Endothelial cell of umbilical vein (primary cell): Measurements from ENCODE around the gene TECRL. TPM values are rescaled to one million over a fixed set of nuclear protein-coding genes. Genes with fewer than 3 reads are reported as not detected.

ENCODE experiments used
- BruUV-seq: library from RNA; stranded (reverse); fragments of 400-500 nt; replicated peaks from 2 replicates; lab custom pipeline; 2021; lab: Mats Ljungman, UMichigan
- CTCF ChIA-PET: fragments of 300-600, 350-600 bp; sonication (Branson Sonifier 250); formaldehyde crosslinking; loops from one replicate; lab custom pipeline; 2021; ENCODE audit warnings: antibody characterized with exemption, inconsistent platforms; lab: Charles Lee
- POLR2A ChIA-PET: fragments of 300-600, 350-600 bp; sonication (Branson Sonifier 250); formaldehyde crosslinking; loops from one replicate; lab custom pipeline; 2021; ENCODE audit warnings: antibody characterized with exemption, inconsistent platforms; lab: Charles Lee
- DNase-seq: peaks from one replicate; pipeline ENCODE4 v3.0.0-alpha.2; 2011; ENCODE audit warnings: low read depth, low spot score
- FAIRE-seq: peaks from 2 replicates; lab custom pipeline; 2011; peaks lifted over from hg19 to GRCh38; lab: Jason Lieb, UNC
- H2AFZ ChIP-seq: 2 replicates; pipeline ENCODE4 v1.6.0; 2012; ENCODE audit warnings: low read depth, low read length, control low read depth, inconsistent platforms
- H3K27ac ChIP-seq: 2 replicates; pipeline ENCODE4 v1.5.1; 2011; ENCODE audit warnings: low read depth, mild to moderate bottlenecking, control low read depth, low read length, moderate library complexity; ENCODE audit not compliant: insufficient read depth
- H3K27me3 ChIP-seq, 2 experiments: 2 replicates each; pipeline versions ENCODE4 v1.6.0 to v1.6.1; 2011; ENCODE audit warnings: low read length in 2 of 2, mixed read lengths in 1 of 2; ENCODE audit not compliant: control insufficient read depth in 2 of 2, insufficient read depth in 2 of 2
- H3K36me3 ChIP-seq, 2 experiments: 2 replicates in 1 of 2; 3 replicates in 1 of 2; pipeline ENCODE4 v1.5.1; 2011; ENCODE audit warnings: low read length in 2 of 2, mild to moderate bottlenecking in 1 of 2, moderate library complexity in 1 of 2; ENCODE audit not compliant: control insufficient read depth in 2 of 2, insufficient read depth in 2 of 2; ENCODE audit errors: extremely low read depth in 1 of 2
- H3K4me1 ChIP-seq: 3 replicates; pipeline ENCODE4 v1.5.1; 2011; ENCODE audit warnings: mild to moderate bottlenecking, low read length; ENCODE audit not compliant: control insufficient read depth, insufficient read depth; ENCODE audit errors: extremely low read depth
- H3K4me2 ChIP-seq: 2 replicates; pipeline ENCODE4 v1.6.1; 2011; ENCODE audit warnings: low read length, control low read depth, mixed read lengths; ENCODE audit not compliant: insufficient read depth
- H3K4me3 ChIP-seq, 3 experiments: fragments of 200-600 bp in 1 of 3; sonication (generic), shearing (Covaris generic) in 1 of 3; replicated peaks in 1 of 3; 2 replicates each; pipeline ENCODE4 v1.5.1; 2011 to 2016; ENCODE audit warnings: control low read depth in 3 of 3, low read length in 3 of 3, mild to moderate bottlenecking in 2 of 3, inconsistent platforms in 1 of 3, low read depth in 1 of 3, moderate library complexity in 1 of 3; ENCODE audit not compliant: insufficient read depth in 1 of 3
- H3K79me2 ChIP-seq: 2 replicates; pipeline ENCODE4 v1.6.0; 2012; ENCODE audit warnings: low read length, inconsistent platforms; ENCODE audit not compliant: control insufficient read depth, insufficient read depth
- H3K9ac ChIP-seq: replicated peaks from 2 replicates; pipeline ENCODE3; 2011; ENCODE audit warnings: low read length, control low read depth; ENCODE audit not compliant: insufficient read depth; ENCODE audit errors: extremely low read depth
- H3K9me1 ChIP-seq: replicated peaks from 3 replicates; pipeline ENCODE4 v1.6.0; 2011; ENCODE audit warnings: mild to moderate bottlenecking, low read length; ENCODE audit not compliant: control insufficient read depth, insufficient read depth; ENCODE audit errors: extremely low read depth
- H3K9me3 ChIP-seq: replicated peaks from 2 replicates; pipeline ENCODE4 v1.5.1; 2012; ENCODE audit warnings: low read length, inconsistent platforms; ENCODE audit not compliant: control insufficient read depth, insufficient read depth
- H4K20me1 ChIP-seq: replicated peaks from 2 replicates; pipeline ENCODE3; 2011; ENCODE audit warnings: mild to moderate bottlenecking, low read length; ENCODE audit not compliant: control insufficient read depth, insufficient read depth; ENCODE audit errors: extremely low read depth
- EZH2 ChIP-seq: IDR thresholded peaks from 2 replicates; pipeline ENCODE4 v1.6.1; 2012; ENCODE audit warnings: borderline replicate concordance, low read depth, mild to moderate bottlenecking, moderate library complexity, low read length, inconsistent platforms; ENCODE audit not compliant: severe bottlenecking
- FOS ChIP-seq: IDR thresholded peaks from 2 replicates; pipeline ENCODE4 v1.6.1; 2011; ENCODE audit warnings: mild to moderate bottlenecking, low read length, moderate library complexity, borderline replicate concordance; ENCODE audit not compliant: insufficient read depth
- JUN ChIP-seq: IDR thresholded peaks from 2 replicates; pipeline ENCODE4 v1.6.1; 2011; ENCODE audit warnings: borderline replicate concordance, low read depth; ENCODE audit not compliant: insufficient read length, insufficient read depth
- MYC ChIP-seq: IDR thresholded peaks from one replicate; pipeline ENCODE4 v1.6.1; 2011; ENCODE audit warnings: mild to moderate bottlenecking, low read depth, low read length
- POLR2A ChIP-seq: IDR thresholded peaks from 2 replicates; pipeline ENCODE4 v1.6.1; 2012; ENCODE audit warnings: low read depth, mild to moderate bottlenecking, control low read depth, low read length
- dilution Hi-C: fragments of 300-500 bp; cut with MboI; formaldehyde crosslinking; loops from one replicate; pipeline ENCODE4 v1.15.0; 2019; ENCODE audit warnings: low sequenced_read_pairs; ENCODE audit not compliant: extremely low pct_ligation_motif_present
- intact Hi-C: fragments of 100-400 bp; cut with micrococcal nuclease; formaldehyde crosslinking; loops from one replicate; pipeline ENCODE4 v1.10.0; 2022
- polyA plus RNA-seq, 4 experiments: library from polyadenylated mRNA; depleted of rRNA in 3 of 4; stranded (reverse) in 3 of 4; unstranded in 1 of 4; fragments of >200 nt; gene quantifications; 2 replicates each; pipeline versions ENCODE4 v1.2.1 to v1.2.3, GENCODE V29; 2011 to 2012; ENCODE audit warnings: missing spikeins in 1 of 4
- total RNA-seq: library from RNA; stranded (reverse); gene quantifications from 2 replicates; pipeline ENCODE4 v1.2.3, GENCODE V29; 2021

The TECRL gene
- total and polyA plus RNA-seq, 2 donors (not counting 3 experiments of a cell fraction or from before 2014, with no cell fraction given): not detected

GRCh38 chr4:64326507-64326906 lies 82.7 kb downstream of the TECRL start:
- FAIRE-seq: no peak
- Histone ChIP-seq H4K20me1 (no peaks in the 10 kb centered on the region), H3K79me2 (no peaks in the 10 kb centered on the region), H3K27me3 (no peaks in the 10 kb centered on the region), H3K4me2 (no peak overlapping the region), H3K27ac (no peak overlapping the region), H3K9me3 (no peaks in the 10 kb centered on the region), H3K4me3 (no peak overlapping the region), H2AFZ (no peak overlapping the region), H3K4me1 (no peaks in the 10 kb centered on the region), H3K36me3 (no peaks in the 10 kb centered on the region), H3K9me1 (no peaks in the 10 kb centered on the region), H3K9ac (no peak overlapping the region)
- intact Hi-C loops: no loop called here
- POLR2A ChIA-PET: no interaction called here
- dilution Hi-C loops: no loop called here
- BruUV-seq: no TSS peak
- TF ChIP-seq EZH2 (no peak), POLR2A (no peak), FOS (no peak), MYC (no peak)
- CTCF ChIA-PET: no interaction called here
- DNase-seq: no peak

- ChIA-PET CTCF (no interaction called here), POLR2A (no interaction called here)
- H3K36me3 ChIP-seq: no peaks in the 10 kb centered on the region
- H3K9me1 ChIP-seq: no peaks in the 10 kb centered on the region
- dilution Hi-C loops: no loop called here
- no peak overlapping the region for H3K9ac ChIP-seq
- TF ChIP-seq EZH2 (no peak), POLR2A (no peak), MYC (no peak), JUN (no peak)
- no peak overlapping the region for H3K4me3 ChIP-seq
- DNase-seq (no peak), FAIRE-seq (no peak)
- no peak overlapping the region for H3K27ac ChIP-seq
- no peaks in the 10 kb centered on the region for H3K79me2 ChIP-seq
- no peaks in the 10 kb centered on the region for H3K27me3 ChIP-seq
- intact Hi-C loops: no loop called here
- no peak overlapping the region for H3K4me2 ChIP-seq
- BruUV-seq: no TSS peak
- peaks cover 5% of the 10 kb centered on the region for H3K9me3 ChIP-seq
- no peaks in the 10 kb centered on the region for H4K20me1 ChIP-seq
- H2AFZ ChIP-seq: no peak overlapping the region
- H3K4me1 ChIP-seq: no peaks in the 10 kb centered on the region
These were observed 103.0 kb downstream of the TECRL start for GRCh38 chr4:64306255-64306565.
